ENCODE results near the gene RBL2. TPM values are rescaled to one million over a fixed set of nuclear protein-coding genes. Genes with fewer than 3 reads are reported as not detected.
"Not testable (repeated sequence)": the region's sequence is repeated elsewhere in the genome, so short reads cannot be mapped to it uniquely, and the experiment has no call there.

Gene RBL2
- total and polyA plus RNA-seq, 8 donors = 27.6 to 60.6 (median 40.3) TPM

DNA sequence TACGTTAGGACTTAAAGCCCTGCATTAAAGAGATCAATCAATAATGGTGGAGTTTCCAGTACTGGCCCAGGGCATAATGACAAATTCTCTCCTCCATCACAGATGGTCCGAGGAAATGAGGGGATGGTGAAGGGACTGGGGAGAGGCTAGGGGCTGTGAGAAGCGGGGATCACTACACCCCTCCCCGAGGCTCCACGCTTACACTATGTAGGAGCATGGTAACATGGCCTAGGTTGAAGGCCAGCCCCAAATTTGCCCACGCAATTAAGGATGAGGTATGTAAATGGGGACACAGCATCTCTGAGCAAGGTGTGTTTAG is 76.8 kb downstream of the RBL2 start:
- intact Hi-C loops (cut with DNase I) = no loop called here

GRCh38 chr16:53511403-53512280 is 77.4 kb downstream of the RBL2 start:
- DNase-seq (peak in 5 of 6 donors; percentile 45 to 75 (median 64)), ATAC-seq (peak; percentile 85 to 92 (median 91)), FAIRE-seq (no peak)
- H3K4me3 ChIP-seq = no peak overlapping the region
- no peaks in the 10 kb centered on the region for H3K36me3 ChIP-seq
- H3K27ac ChIP-seq = peak overlapping the region; percentile 8 to 77 (median 57)
- intact Hi-C loops (cut with DNase I) = no loop called here
- WGBS, 2 donors = 41 to 42% methylated on average over 12 of the region's 12 CpGs
- no peaks in the 10 kb centered on the region for H3K9me3 ChIP-seq
- peak in 1 of 4 donors; percentile 7 for TF ChIP-seq CTCF (IDR thresholded peaks at IDR 0.05)
- H3K27me3 ChIP-seq = no peaks in the 10 kb centered on the region
- peaks cover 15 to 16% (median 15%) of the 10 kb centered on the region in 3 donors for H3K4me1 ChIP-seq

More for the DNA sequence above, 76.8 kb downstream of the RBL2 start:
- peak overlapping the region; percentile 8 to 77 (median 44) for H3K27ac ChIP-seq
- peaks cover 15 to 16% (median 15%) of the 10 kb centered on the region in 3 donors for H3K4me1 ChIP-seq
- no peaks in the 10 kb centered on the region for H3K9me3 ChIP-seq
- DNase-seq (no peak), FAIRE-seq (no peak), ATAC-seq (no peak)
- no peaks in the 10 kb centered on the region for H3K27me3 ChIP-seq
- H3K4me3 ChIP-seq = no peak overlapping the region
- H3K36me3 ChIP-seq = no peaks in the 10 kb centered on the region
- WGBS, 2 donors = 70 to 72% methylated on average over 6 of the region's 6 CpGs
- TF ChIP-seq CTCF (IDR thresholded peaks at IDR 0.05) = no peak

DNA sequence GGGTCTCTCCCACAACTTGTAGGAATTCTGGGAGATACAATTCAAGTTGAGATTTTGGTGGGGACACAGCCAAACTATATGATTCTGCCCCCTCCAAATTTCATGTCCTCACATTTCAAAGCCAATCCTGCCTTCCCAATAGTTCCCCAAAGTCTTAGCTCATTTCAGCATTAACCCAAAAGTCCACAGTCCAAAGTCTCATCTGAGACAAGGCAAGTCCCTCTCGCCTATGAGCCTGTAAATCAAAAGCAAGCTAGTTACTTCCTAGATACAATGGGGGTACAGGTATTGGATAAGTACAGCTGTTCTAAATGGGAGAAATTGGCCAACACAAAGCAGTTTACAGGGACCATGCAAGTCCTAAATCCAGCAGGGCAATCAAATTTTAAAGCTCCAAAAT is 78.5 kb downstream of the RBL2 start:
- DNase-seq; ATAC-seq; H3K27ac ChIP-seq; H3K4me3 ChIP-seq; intact Hi-C loops (cut with DNase I); FAIRE-seq; H3K36me3 ChIP-seq; H3K9me3 ChIP-seq; H3K27me3 ChIP-seq: not testable (repeated sequence)
- whole genome bisulfite sequencing, 2 donors = 87 to 91% methylated on average over 1 of the region's 1 CpG
- H3K4me1 ChIP-seq = peaks cover 15 to 16% (median 15%) of the 10 kb centered on the region in 3 donors

GRCh38 chr16:53515259-53515658 is 81.0 kb downstream of the RBL2 start:
- Histone ChIP-seq H3K9me3 (no peaks in the 10 kb centered on the region), H3K4me3 (no peak overlapping the region), H3K27me3 (no peaks in the 10 kb centered on the region), H3K4me1 (peaks cover 15 to 16% (median 15%) of the 10 kb centered on the region in 3 donors), H3K27ac (no peak overlapping the region), H3K36me3 (no peaks in the 10 kb centered on the region)
- no peak for TF ChIP-seq CTCF (IDR thresholded peaks at IDR 0.05)
- intact Hi-C loops (cut with DNase I) = no loop called here
- WGBS, 2 donors = 87 to 88% methylated on average over 6 of the region's 6 CpGs
- DNase-seq = no peak
- no peak for ATAC-seq
- FAIRE-seq = no peak

DNA sequence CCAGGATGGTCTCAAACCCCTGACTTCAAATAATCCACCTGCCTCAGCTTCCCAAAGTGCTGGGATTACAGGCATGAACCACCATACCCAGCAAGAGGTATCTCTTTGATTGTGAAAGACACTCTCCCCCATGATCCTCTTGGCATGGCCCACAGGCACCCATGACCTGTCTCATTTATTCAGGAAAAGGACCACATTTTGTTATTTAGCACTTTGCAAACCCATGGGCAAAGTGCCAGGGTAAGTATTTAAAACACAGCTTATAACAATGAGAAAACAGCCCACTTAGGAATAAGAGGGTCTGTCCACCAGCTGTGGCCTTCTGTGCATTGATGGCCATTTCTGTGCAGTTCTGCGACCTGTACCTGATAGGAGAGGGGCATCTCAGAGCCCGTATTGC is 81.5 kb downstream of the RBL2 start:
- peaks cover 12 to 13% (median 12%) of the 10 kb centered on the region in 3 donors for H3K4me1 ChIP-seq
- FAIRE-seq (no peak), DNase-seq (no peak), ATAC-seq (no peak)
- TF ChIP-seq CTCF (IDR thresholded peaks at IDR 0.05) = no peak
- no peaks in the 10 kb centered on the region for H3K27me3 ChIP-seq
- no peak overlapping the region for H3K4me3 ChIP-seq
- H3K27ac ChIP-seq = no peak overlapping the region
- H3K36me3 ChIP-seq = no peaks in the 10 kb centered on the region
- 86 to 87% methylated on average over 2 of the region's 2 CpGs for WGBS, 2 donors
- no peaks in the 10 kb centered on the region for H3K9me3 ChIP-seq
- intact Hi-C loops (cut with DNase I) = no loop called here
